ENCODE results near the gene CEP170.
"Not testable (repeated sequence)": the region's sequence is repeated elsewhere in the genome, so short reads cannot be mapped to it uniquely, and the experiment has no call there.

CEP170 gene

GRCh38 chr1:243150906-243151305, 104.2 kb downstream of the CEP170 start:
- DNase-seq (ENCODE audit: low read depth); H3K4me3 ChIP-seq (ENCODE audit: control insufficient read depth, low read depth, low read length): not testable (repeated sequence)

GRCh38 chr1:243149120-243149519, 106.0 kb downstream of the CEP170 start:
- DNase-seq (ENCODE audit: low read depth); H3K4me3 ChIP-seq (ENCODE audit: control insufficient read depth, low read depth, low read length): not testable (repeated sequence)

- not testable (repeated sequence) for H3K4me3 ChIP-seq (ENCODE audit: control insufficient read depth, low read depth, low read length)
- peak; percentile 17 for DNase-seq (ENCODE audit: low read depth)
Measured at GRCh38 chr1:243147351-243147750, 107.7 kb downstream of the CEP170 start.

GRCh38 chr1:243140498-243140897, 114.6 kb downstream of the CEP170 start:
- DNase-seq (ENCODE audit: low read depth); H3K4me3 ChIP-seq (ENCODE audit: control insufficient read depth, low read depth, low read length): not testable (repeated sequence)

- not testable (repeated sequence) for H3K4me3 ChIP-seq (ENCODE audit: control insufficient read depth, low read depth, low read length); DNase-seq (ENCODE audit: low read depth)
Measured at GRCh38 chr1:243122876-243123409, 132.1 kb downstream of the CEP170 start.

- not testable (repeated sequence) for DNase-seq (ENCODE audit: low read depth); H3K4me3 ChIP-seq (ENCODE audit: control insufficient read depth, low read depth, low read length)
Measured at GRCh38 chr1:243121939-243122338, 133.1 kb downstream of the CEP170 start.

GRCh38 chr1:243118601-243119322, 136.3 kb downstream of the CEP170 start:
- not testable (repeated sequence) for H3K4me3 ChIP-seq (ENCODE audit: control insufficient read depth, low read depth, low read length); DNase-seq (ENCODE audit: low read depth)

- peak; percentile 21 for DNase-seq (ENCODE audit: low read depth)
- H3K4me3 ChIP-seq (ENCODE audit: control insufficient read depth, low read depth, low read length): not testable (repeated sequence)
Measured at GRCh38 chr1:243116187-243116586, 138.9 kb downstream of the CEP170 start.

- DNase-seq (ENCODE audit: low read depth); H3K4me3 ChIP-seq (ENCODE audit: control insufficient read depth, low read depth, low read length): not testable (repeated sequence)
Measured at GRCh38 chr1:243114769-243115168, 140.3 kb downstream of the CEP170 start.

GRCh38 chr1:243114059-243114713, 140.9 kb downstream of the CEP170 start:
- H3K4me3 ChIP-seq (ENCODE audit: control insufficient read depth, low read depth, low read length): not testable (repeated sequence)
- DNase-seq (ENCODE audit: low read depth): peak; percentile 16

GRCh38 chr1:243107171-243107570, 147.9 kb downstream of the CEP170 start:
- DNase-seq (ENCODE audit: low read depth); H3K4me3 ChIP-seq (ENCODE audit: control insufficient read depth, low read depth, low read length): not testable (repeated sequence)

- not testable (repeated sequence) for H3K4me3 ChIP-seq (ENCODE audit: control insufficient read depth, low read depth, low read length); DNase-seq (ENCODE audit: low read depth)
Measured at GRCh38 chr1:243105652-243106332, 149.3 kb downstream of the CEP170 start.

GRCh38 chr1:243105104-243105503, 150.0 kb downstream of the CEP170 start:
- not testable (repeated sequence) for DNase-seq (ENCODE audit: low read depth); H3K4me3 ChIP-seq (ENCODE audit: control insufficient read depth, low read depth, low read length)

GRCh38 chr1:243104452-243104851, 150.6 kb downstream of the CEP170 start:
- H3K4me3 ChIP-seq (ENCODE audit: control insufficient read depth, low read depth, low read length): not testable (repeated sequence)

GRCh38 chr1:243101551-243102050, 153.5 kb downstream of the CEP170 start:
- DNase-seq (ENCODE audit: low read depth): not testable (repeated sequence)
- H3K4me3 ChIP-seq (ENCODE audit: control insufficient read depth, low read depth, low read length): peak overlapping the region; percentile 39

More at GRCh38 chr1:243104452-243104851, 150.6 kb downstream of the CEP170 start:
- not testable (repeated sequence) for DNase-seq (ENCODE audit: low read depth)

- H3K4me3 ChIP-seq (ENCODE audit: control insufficient read depth, low read depth, low read length); DNase-seq (ENCODE audit: low read depth): not testable (repeated sequence)
Measured at GRCh38 chr1:243087368-243087767, 167.7 kb downstream of the CEP170 start.
